Epidermal melanocyte (primary cell): Measurements from ENCODE around the gene DIS3L2.

ENCODE experiments used
- DNase-seq: peaks from one replicate; pipeline ENCODE4 v3.0.0; 2011; ENCODE audit warnings: low spot score; ENCODE audit not compliant: insufficient read length

Gene DIS3L2

GRCh38 chr2:232052591-232052990 is 91.1 kb downstream of the DIS3L2 start:
- DNase-seq: no peak

GRCh38 chr2:232053777-232054176 is 92.3 kb downstream of the DIS3L2 start:
- DNase-seq: no peak

- DNase-seq: no peak
Observed at GRCh38 chr2:232058063-232058877, 96.8 kb downstream of the DIS3L2 start.

- no peak for DNase-seq
Observed at GRCh38 chr2:232058931-232059330, 97.4 kb downstream of the DIS3L2 start.

- DNase-seq: no peak
Observed at GRCh38 chr2:232061265-232061664, 99.8 kb downstream of the DIS3L2 start.

- DNase-seq: no peak
Observed at GRCh38 chr2:232073026-232073425, 111.5 kb downstream of the DIS3L2 start.

GRCh38 chr2:232073699-232074098 is 112.2 kb downstream of the DIS3L2 start:
- no peak for DNase-seq

- DNase-seq: no peak
Observed at GRCh38 chr2:232075080-232075479, 113.6 kb downstream of the DIS3L2 start.

- no peak for DNase-seq
Observed at GRCh38 chr2:232075859-232076258, 114.3 kb downstream of the DIS3L2 start.

GRCh38 chr2:232076272-232076671 is 114.8 kb downstream of the DIS3L2 start:
- DNase-seq: no peak

GRCh38 chr2:232076736-232077135 is 115.2 kb downstream of the DIS3L2 start:
- DNase-seq: no peak

- no peak for DNase-seq
Observed at GRCh38 chr2:232085164-232085563, 123.7 kb downstream of the DIS3L2 start.

GRCh38 chr2:232085826-232086425 is 124.4 kb downstream of the DIS3L2 start:
- DNase-seq: no peak

GRCh38 chr2:232088771-232089170 is 127.3 kb downstream of the DIS3L2 start:
- DNase-seq: no peak

GRCh38 chr2:232094201-232094600 is 132.7 kb downstream of the DIS3L2 start:
- no peak for DNase-seq

GRCh38 chr2:232094883-232095282 is 133.4 kb downstream of the DIS3L2 start:
- no peak for DNase-seq

GRCh38 chr2:232097260-232097659 is 135.7 kb downstream of the DIS3L2 start:
- DNase-seq: no peak

GRCh38 chr2:232097758-232098157 is 136.2 kb downstream of the DIS3L2 start:
- no peak for DNase-seq

GRCh38 chr2:232102380-232102779 is 140.9 kb downstream of the DIS3L2 start:
- no peak for DNase-seq

GRCh38 chr2:232103140-232103737 is 141.7 kb downstream of the DIS3L2 start:
- no peak for DNase-seq

GRCh38 chr2:232104076-232104646 is 142.6 kb downstream of the DIS3L2 start:
- no peak for DNase-seq

- no peak for DNase-seq
Observed at GRCh38 chr2:232111551-232111950, 150.0 kb downstream of the DIS3L2 start.
